Stimulated activated CD4-positive, alpha-beta T cell treated with anti-CD3 and anti-CD28 coated beads, TNF-alpha, amount 100 ng/mL, for 48 hours (primary cell): ENCODE results near the gene RAB11FIP3.

Experiments
- DNase-seq, 3 donors: peaks; one replicate each; pipeline ENCODE4 v3.0.0-alpha.2; 2020; ENCODE audit warnings: low read depth in 3 of 3

RAB11FIP3 gene

GRCh38 chr16:554640-555365 is 129.4 kb downstream of the RAB11FIP3 start:
- DNase-seq, result no peak

GRCh38 chr16:555528-556473 is 130.4 kb downstream of the RAB11FIP3 start:
- no peak for DNase-seq

- DNase-seq, result no peak
These were observed 131.2 kb downstream of the RAB11FIP3 start for GRCh38 chr16:556474-557173.

DNA sequence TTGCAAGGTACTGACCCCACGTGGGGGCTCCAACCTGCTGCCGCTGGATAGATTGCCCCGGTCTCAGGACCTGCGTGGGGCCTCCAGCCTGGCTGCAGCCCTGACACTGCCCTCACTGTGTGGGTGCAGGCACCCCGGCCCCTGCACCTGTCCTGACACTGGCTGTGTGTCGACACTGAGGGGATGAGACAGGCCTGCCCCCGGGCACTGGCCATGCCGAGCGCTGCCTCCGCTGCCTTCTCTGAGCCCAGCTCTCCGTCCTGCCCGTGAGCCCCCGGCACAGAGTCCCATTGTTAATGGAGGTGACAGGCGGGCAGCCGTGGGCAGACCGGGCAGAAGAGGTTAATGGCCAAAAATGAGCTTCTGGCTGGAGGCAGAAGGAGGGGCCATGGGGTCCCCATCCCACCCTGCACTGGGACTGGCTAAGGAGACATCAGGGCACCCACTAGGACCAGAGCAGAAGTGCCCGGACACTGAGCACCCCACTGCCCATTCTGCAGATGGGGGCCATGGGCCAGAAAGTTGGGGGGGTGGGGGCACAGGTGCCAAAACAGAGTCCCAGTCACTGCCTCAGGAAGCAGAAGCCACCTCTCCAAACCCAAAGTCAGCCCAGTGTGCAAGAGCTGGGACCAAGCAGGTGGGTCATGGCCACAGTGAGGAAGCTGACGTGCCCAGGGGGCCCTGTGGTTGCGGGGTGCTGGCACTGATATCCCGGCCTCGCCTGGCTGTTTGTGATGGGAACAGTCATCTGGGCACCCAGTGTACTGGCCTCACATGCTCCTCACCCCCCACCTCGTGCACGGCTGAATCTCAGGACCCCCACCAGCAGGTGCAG is 132.2 kb downstream of the RAB11FIP3 start:
- no peak for DNase-seq

DNA sequence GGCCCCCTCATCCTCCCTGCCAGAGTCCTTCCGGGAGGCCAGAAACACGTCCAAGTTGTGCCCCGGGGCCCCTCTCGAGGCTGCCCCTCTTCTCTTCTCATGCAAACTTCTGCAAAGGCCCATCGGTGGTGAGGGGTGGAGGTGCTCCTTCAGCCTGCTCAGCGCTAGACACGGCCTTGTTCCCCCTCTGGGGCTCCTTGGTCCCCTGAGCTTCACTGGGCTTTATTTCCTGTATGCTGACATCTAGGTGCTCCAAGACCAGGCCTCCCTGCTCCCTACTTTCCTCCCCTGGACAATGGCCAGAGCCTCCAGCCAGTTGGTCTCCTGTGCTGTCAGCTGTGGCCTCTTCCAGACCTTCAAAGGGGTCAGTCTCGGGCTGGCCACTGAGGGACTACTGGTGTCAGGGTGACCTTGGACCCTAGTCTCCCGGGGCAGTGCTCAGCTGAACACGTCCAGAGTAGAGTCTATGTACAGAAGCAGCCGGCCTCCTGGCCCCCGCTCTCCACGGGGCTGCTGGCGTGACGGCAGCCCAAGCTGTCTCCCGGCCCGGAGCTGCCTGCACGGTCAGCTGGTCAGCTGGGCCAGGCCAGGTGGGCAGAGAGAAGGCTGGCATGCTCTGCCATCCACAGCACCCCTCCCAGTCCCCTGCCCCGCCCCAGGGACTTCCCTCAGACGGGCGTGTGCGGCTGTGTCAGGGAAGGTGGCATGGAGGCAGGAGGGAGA is 133.0 kb downstream of the RAB11FIP3 start:
- no peak for DNase-seq

DNA sequence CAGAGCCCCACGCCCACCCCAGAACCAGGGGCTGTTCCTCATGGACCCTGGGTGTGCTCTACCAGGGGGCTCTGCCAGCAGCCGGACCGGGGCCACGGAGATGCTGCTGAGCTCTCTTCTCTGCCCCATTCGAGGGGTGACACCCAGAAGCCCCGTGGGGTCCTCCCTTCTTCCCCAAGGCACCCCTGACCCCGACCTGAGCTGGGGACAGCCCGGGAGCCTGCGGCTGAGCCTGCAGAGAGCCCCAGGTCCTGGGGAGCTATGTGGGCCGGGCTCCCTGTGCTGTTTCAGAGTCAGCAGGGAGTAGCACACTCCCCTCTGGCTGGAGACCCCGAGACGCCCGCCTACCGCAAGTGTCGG is 133.6 kb downstream of the RAB11FIP3 start:
- no peak for DNase-seq

- no peak for DNase-seq
These were observed 134.2 kb downstream of the RAB11FIP3 start for GRCh38 chr16:559411-560203.

- DNase-seq, result no peak
These were observed 134.8 kb downstream of the RAB11FIP3 start, which contains the start of gene PRR35 for GRCh38 chr16:560204-560700. TSS of gene PRR35 (plus strand) at chr16:560394. CDS start at chr16:563295, 2,901 bp downstream.

DNA sequence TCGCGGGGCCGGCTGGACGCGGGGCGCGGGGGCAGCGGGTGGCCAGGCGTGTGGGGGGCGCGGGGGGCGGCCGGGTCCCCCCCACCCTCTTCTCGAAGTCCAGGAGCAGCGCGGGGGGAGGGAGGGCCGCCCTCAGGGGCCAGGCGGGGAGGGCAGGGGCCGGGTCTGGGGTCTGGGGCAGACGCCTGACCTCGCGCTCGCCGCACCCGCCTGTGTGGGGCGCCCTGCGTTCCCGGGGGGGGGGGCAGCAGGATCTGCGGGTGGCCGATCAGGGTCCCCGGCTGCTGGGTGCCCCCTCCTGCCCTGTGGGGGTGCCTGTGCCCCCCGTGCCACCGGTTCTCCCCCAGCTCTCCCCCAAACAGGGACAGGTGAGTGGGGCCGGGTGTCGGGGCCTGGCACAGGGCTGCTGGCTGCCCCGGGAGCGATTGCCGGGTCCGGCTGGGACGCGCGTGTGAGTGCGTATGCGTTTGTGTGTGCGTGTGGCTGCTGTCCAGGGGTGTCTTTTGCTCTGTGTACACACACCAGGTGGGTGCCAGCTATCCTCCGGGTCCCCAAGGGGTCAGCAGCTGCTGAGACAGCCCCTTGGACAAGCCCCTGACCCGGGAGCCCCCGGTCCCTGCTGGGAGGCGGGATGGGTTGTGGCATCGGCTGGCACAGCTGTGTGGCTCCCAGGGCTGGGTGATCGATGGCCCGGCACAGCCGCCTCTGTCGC is 135.4 kb downstream of the RAB11FIP3 start:
- no peak for DNase-seq

GRCh38 chr16:561413-561794 is 136.0 kb downstream of the RAB11FIP3 start:
- no peak for DNase-seq

GRCh38 chr16:561957-562938 is 136.8 kb downstream of the RAB11FIP3 start:
- no peak for DNase-seq

DNA sequence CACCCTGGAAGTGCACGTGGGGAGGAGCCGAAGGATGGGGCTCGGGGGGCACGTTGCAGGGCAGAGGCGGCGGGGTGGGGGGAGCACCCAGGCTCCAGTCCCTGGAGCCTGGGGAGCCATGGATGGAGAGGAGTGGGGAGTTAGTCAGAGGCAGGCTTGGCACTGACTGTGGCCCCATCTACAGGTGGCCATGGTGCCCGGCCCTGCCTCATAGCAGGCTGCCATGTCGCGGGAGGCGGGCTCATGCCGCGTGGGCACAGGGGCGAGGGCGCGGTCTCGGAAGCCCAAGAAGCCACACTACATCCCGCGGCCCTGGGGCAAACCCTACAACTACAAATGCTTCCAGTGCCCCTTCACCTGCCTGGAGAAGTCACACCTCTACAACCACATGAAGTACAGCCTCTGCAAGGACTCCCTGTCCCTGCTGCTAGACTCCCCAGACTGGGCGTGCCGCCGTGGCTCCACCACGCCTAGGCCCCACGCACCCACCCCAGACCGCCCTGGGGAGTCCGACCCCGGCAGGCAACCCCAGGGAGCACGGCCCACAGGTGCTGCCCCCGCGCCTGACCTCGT is 137.7 kb downstream of the RAB11FIP3 start:
- no peak for DNase-seq

DNA sequence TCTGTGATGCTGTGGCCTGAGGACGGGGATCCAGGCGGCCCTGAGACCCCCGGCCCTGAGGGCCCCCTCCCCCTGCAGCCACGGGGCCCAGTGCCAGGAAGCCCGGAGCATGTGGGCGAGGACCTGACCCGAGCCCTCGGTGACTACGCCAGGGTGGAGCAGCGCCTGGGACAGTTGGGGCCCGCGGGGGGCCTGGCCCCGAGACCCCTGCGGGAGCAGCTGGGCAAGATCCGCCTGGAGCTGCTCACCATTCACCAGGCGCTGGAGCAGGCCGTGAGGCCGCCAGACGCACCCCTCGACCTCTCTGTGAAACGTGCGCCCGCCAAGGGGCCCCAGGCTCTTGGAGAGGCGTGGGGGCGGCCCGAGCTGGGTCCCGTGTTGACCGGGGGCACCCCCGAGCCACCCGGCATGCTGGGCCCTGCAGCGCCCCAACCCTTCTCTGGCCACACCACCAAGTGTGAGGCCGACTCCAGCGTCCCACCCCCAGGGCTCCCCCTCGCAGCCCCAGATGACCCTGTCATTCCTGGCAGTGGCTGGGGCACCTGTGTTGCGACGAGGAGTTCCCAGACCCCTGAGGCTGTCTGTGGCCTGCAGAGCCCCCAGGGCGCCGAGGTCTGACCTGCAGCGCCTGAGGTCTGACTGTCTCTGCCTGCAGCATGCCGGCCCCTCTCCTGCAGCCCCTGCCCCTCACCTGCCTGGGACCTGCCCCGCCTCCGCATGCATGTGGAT is 139.4 kb downstream of the RAB11FIP3 start:
- DNase-seq, result no peak

DNA sequence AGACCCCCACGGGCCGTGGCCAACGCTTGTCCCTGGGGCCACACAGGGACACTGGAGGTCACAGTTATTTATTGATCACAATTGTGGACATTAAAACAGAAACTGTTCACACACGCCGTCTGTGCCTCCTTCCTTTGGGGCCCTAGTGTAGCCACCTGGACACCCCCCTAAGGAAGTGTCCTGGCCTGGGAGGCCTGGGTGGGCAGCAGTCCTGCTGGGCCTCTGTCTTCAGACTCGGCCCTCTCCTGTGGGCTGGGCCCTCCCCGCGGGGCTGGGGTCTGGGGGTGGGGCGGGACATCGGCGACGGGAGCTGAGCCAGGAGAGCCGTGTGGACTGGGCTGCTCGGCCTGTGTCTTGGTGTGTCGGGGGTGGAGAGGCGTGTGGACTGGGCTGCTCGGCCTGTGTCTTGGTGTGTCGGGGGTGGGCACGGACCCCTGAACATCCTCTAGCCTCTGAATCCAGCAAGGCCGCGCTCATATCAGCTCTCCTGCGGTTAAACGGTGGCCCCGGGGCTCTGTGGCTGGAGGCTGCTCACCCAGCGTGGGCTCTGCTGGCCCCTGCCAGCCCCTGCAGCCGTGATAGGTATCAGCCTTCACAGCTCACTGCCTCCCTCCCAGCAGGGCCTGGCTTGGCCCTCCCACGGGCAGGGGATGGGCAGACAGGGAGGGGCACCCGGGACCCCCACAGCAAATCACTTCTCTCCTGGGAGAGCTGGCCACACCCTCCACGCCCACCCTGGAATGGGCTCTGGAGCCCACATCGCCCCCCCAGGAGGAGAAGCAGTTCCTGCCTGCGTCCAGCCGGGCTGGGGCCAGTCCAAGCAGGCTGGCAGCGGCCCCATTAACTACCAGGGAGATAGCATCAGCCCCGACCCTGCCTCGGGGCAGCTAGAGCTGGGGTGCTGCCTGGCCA is 140.2 kb downstream of the RAB11FIP3 start:
- DNase-seq, result no peak

DNA sequence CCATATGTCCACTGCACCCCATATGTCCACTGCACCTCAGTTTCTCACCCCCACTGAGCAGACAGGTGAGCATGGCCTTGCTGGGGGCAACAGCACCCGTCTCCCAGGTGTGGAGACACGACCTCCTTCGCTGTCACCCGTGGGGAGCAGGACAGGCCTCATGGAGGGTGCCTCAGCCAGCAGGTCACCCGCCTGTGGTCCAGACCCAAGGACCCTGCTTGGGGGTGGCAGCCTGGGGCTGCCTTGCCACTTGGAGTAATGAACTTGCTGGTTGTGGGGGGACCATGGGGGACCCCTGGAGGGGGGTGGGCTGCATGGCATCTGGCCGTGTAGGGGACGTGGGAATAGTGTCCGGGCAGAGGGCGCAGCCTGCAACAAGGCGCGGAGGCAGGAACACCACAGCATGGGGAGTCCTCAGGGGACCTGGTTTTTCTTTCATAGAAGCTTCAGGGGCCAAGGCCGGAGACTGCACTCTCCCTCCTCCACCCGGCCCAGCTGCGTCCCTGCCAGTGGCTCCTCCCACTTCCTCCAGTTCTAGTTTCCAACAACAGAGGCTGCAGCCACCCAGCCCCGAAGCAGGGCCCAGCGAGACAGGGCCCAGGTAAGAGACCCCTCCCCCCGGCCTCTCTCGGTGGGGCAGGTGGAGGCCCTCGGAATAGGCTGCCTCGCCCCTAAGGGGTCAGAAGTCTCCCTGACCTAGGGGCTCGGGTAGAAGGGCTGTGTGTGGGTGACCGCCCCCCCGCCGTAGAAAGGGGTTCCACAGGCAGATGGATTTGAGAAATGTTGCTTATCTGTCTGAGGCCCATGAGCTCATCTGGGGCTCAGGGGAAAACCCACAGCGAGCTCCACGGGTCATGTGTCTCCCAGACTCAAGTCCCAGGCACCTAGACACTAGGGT is 141.3 kb downstream of the RAB11FIP3 start, which contains the start of gene NHLRC4:
Gene NHLRC4, plus strand, starts transcription at position 531 of the 898 bp plus-strand sequence. CDS start 1,043 bp downstream, outside the sequence.
- DNase-seq, result peak in 1 of 3 donors; percentile 49
